GM12878 (cell line): Measurements from ENCODE around the gene FOXI2. TPM values are rescaled to one million over a fixed set of nuclear protein-coding genes. Genes with fewer than 3 reads are reported as not detected.

Experiments
- ATAC-seq: fragments of 200-7000 bp; cut with Tn5 transposase; 3 replicates; pipeline ENCODE4 v1.9.1; 2020; ENCODE audit warnings: mild to moderate bottlenecking, moderate library complexity
- BruUV-seq: library from RNA; stranded (reverse); fragments of 400-500 nt; replicated peaks from 2 replicates; lab custom pipeline; 2021; lab: Mats Ljungman, UMichigan
- CTCF ChIA-PET: fragments of 300-600 bp; sonication (Branson Sonifier 250); formaldehyde crosslinking; extraction: SDS; loops from one replicate; lab custom pipeline; 2021; ENCODE audit warnings: inconsistent platforms; lab: Yijun Ruan, JAX
- POLR2A ChIA-PET: fragments of 350-600 bp; formaldehyde crosslinking; extraction: SDS; loops from one replicate; lab custom pipeline; 2021; ENCODE audit warnings: inconsistent platforms; lab: Charles Lee
- RAD21 ChIA-PET: fragments of 300-600 bp; sonication (Branson Sonifier 250); formaldehyde crosslinking; loops from one replicate; lab custom pipeline; 2023; ENCODE audit warnings: antibody characterized with exemption; ENCODE audit not compliant: unreplicated experiment; lab: Charles Lee
- SMC1A ChIA-PET: fragments of 300-600 bp; sonication (Branson Sonifier 250); formaldehyde crosslinking; loops from one replicate; lab custom pipeline; 2023; ENCODE audit not compliant: unreplicated experiment, uncharacterized antibody; lab: Charles Lee
- DNase-seq: peaks from one replicate; pipeline ENCODE4 v3.0.0-alpha.2; 2011; ENCODE audit warnings: low read depth, low spot score
- FAIRE-seq: peaks from 3 replicates; lab custom pipeline; 2011; peaks lifted over from hg19 to GRCh38; lab: Jason Lieb, UNC
- H2AFZ ChIP-seq: 2 replicates; pipeline ENCODE4 v1.6.0; 2011; ENCODE audit warnings: low read depth, low read length, control low read depth; ENCODE audit not compliant: control insufficient read depth
- H3K27ac ChIP-seq: 2 replicates; pipeline ENCODE4 v1.5.1; 2011; ENCODE audit warnings: control low read depth; ENCODE audit not compliant: control insufficient read depth, insufficient read depth
- H3K27me3 ChIP-seq, 2 experiments: replicated peaks in 1 of 2; 2 replicates each; pipeline versions ENCODE4 v1.6.0 to v1.6.1; 2011; ENCODE audit warnings: low read length in 1 of 2; ENCODE audit not compliant: control insufficient read depth in 2 of 2, insufficient read depth in 2 of 2
- H3K36me3 ChIP-seq, 2 experiments: 2 replicates each; pipeline ENCODE4 v1.5.1; 2011; ENCODE audit warnings: low read length in 1 of 2; ENCODE audit not compliant: control insufficient read depth in 2 of 2, insufficient read depth in 2 of 2
- H3K4me1 ChIP-seq: 2 replicates; pipeline ENCODE4 v1.6.1; 2011; ENCODE audit warnings: mild to moderate bottlenecking, low read length, moderate library complexity, mixed read lengths; ENCODE audit not compliant: control insufficient read depth, insufficient read depth
- H3K4me2 ChIP-seq: 2 replicates; pipeline ENCODE4 v1.6.0; 2011; ENCODE audit warnings: control low read depth; ENCODE audit not compliant: control insufficient read depth, insufficient read depth
- H3K4me3 ChIP-seq: fragments of 200-600 bp; sonication (generic); 2 replicates; pipeline ENCODE4 v1.5.1; 2016
- H3K79me2 ChIP-seq: 2 replicates; pipeline ENCODE4 v1.6.0; 2011; ENCODE audit warnings: low read length; ENCODE audit not compliant: control insufficient read depth, insufficient read depth
- H3K9ac ChIP-seq: 2 replicates; pipeline ENCODE4 v1.8.0; 2011; ENCODE audit warnings: low read length, control low read depth, mixed read lengths; ENCODE audit not compliant: control insufficient read depth, insufficient read depth
- H3K9me3 ChIP-seq: replicated peaks from 3 replicates; pipeline ENCODE4 v1.5.1; 2011; ENCODE audit warnings: mild to moderate bottlenecking, low read length; ENCODE audit not compliant: control insufficient read depth, insufficient read depth
- H4K20me1 ChIP-seq: 2 replicates; pipeline ENCODE4 v1.6.0; 2011; ENCODE audit not compliant: control insufficient read depth, insufficient read depth
- CHD2 ChIP-seq: IDR thresholded peaks from 2 replicates; pipeline ENCODE4 v1.6.1; 2011; ENCODE audit warnings: low read depth, low read length, improper control_type of control experiment, borderline replicate concordance
- KDM1A ChIP-seq: fragments of 200-600 bp; sonication (generic); IDR thresholded peaks from 2 replicates; pipeline ENCODE4 v1.6.1; 2016; ENCODE audit warnings: borderline replicate concordance
- MEF2A ChIP-seq: IDR thresholded peaks from 2 replicates; pipeline ENCODE4 v1.6.1; 2011; ENCODE audit warnings: low read depth, mild to moderate bottlenecking, low read length, moderate library complexity; ENCODE audit not compliant: insufficient read depth
- NKRF ChIP-seq: fragments of 450-650 bp; conservative IDR thresholded peaks from 2 replicates; pipeline ENCODE4 v1.6.1; 2017; ENCODE audit warnings: mild to moderate bottlenecking, moderate library complexity
- PAX5 ChIP-seq: IDR thresholded peaks from 2 replicates; pipeline ENCODE4 v1.6.1; 2011; ENCODE audit warnings: low read depth, low read length, borderline replicate concordance
- POU2F2 ChIP-seq: IDR thresholded peaks from 3 replicates; pipeline ENCODE4 v1.6.1; 2011; ENCODE audit warnings: low read depth, mild to moderate bottlenecking, low read length, borderline replicate concordance
- REST ChIP-seq: IDR thresholded peaks from 2 replicates; pipeline ENCODE4 v1.6.1; 2012; ENCODE audit warnings: mild to moderate bottlenecking, low read depth, low read length
- SKIL ChIP-seq: fragments of 450-650 bp; IDR thresholded peaks from 2 replicates; pipeline ENCODE4 v1.6.1; 2017; ENCODE audit warnings: mild to moderate bottlenecking, low read depth, inconsistent platforms; ENCODE audit not compliant: poor library complexity, severe bottlenecking
- SMAD1 ChIP-seq: fragments of 450-650 bp; IDR thresholded peaks from 2 replicates; pipeline ENCODE4 v1.6.1; 2018; ENCODE audit warnings: mild to moderate bottlenecking, low read depth; ENCODE audit not compliant: partially characterized antibody
- TCF12 ChIP-seq: IDR thresholded peaks from 2 replicates; pipeline ENCODE4 v1.6.1; 2011; ENCODE audit warnings: low read depth, mild to moderate bottlenecking, low read length
- ZBTB4 ChIP-seq: fragments of 450-650 bp; formaldehyde crosslinking; IDR thresholded peaks from 2 replicates; pipeline ENCODE4 v1.4.0; 2022; ENCODE audit warnings: mild to moderate bottlenecking, moderate library complexity
- WGBS: methylation state at CpG from one replicate; pipeline ENCODE4 v1.1.6; 2016; ENCODE audit warnings: low lambda C conversion rate; ENCODE audit not compliant: insufficient replicate concordance, insufficient coverage; ENCODE audit errors: missing lambda C conversion rate; 5-methylcytosine and 5-hydroxymethylcytosine counted together
- in situ Hi-C: fragments of 300-500 bp; cut with MboI; formaldehyde crosslinking; loops from 9 replicates; pipeline ENCODE4 v1.14.3; 2018; ENCODE audit warnings: mixed read lengths
- intact Hi-C: fragments of 100-400 bp; cut with micrococcal nuclease; formaldehyde crosslinking; loops from one replicate; pipeline ENCODE4 v1.14.2; 2022; ENCODE audit not compliant: unreplicated experiment
- polyA plus RNA-seq, 11 experiments: library from polyadenylated mRNA; depleted of rRNA in 4 of 11; unstranded in 6 of 11; stranded (reverse) in 5 of 11; fragments of >200 nt; fragmentation: Nextera tagmentation in 4 of 11; fragmentation: Illumina TruSeq in 1 of 11; extraction: Ambion mirVana in 4 of 11; extraction: Trizol in 1 of 11; gene quantifications; 1 replicate in 1 of 11; 2 replicates in 10 of 11; pipeline versions ENCODE4 v1.2.1 to v1.2.3, GENCODE V29; 2011 to 2016; ENCODE audit warnings: inconsistent platforms in 2 of 11, missing spikeins in 2 of 11, low read depth in 1 of 11
- total RNA-seq, 4 experiments: library from RNA; depleted of rRNA in 3 of 4; stranded (reverse); fragments of >200 nt in 3 of 4; fragmentation: Illumina TruSeq in 1 of 4; extraction: Trizol in 1 of 4; gene quantifications; 2 replicates each; pipeline versions ENCODE4 v1.2.1 to v1.2.3, GENCODE V29; 2013 to 2021

The FOXI2 gene
- total and polyA plus RNA-seq, 10 of the 15 experiments (the other 5 are each of a cell fraction or from before 2014, with no cell fraction given), result not detected

- Histone ChIP-seq H4K20me1 (no peaks in the 10 kb centered on the region), H3K27me3 (peaks cover 0 to 1% of the 10 kb centered on the region in 2 experiments; a peak in 2 of 4 replicates), H3K36me3 (no peaks in the 10 kb centered on the region), H3K4me1 (no peaks in the 10 kb centered on the region), H3K79me2 (no peaks in the 10 kb centered on the region), H3K4me2 (no peak overlapping the region), H3K9me3 (peaks cover 2% of the 10 kb centered on the region; the same call in 1 of the 3 replicates), H3K4me3 (no peak overlapping the region), H3K9ac (no peak overlapping the region), H2AFZ (no peak overlapping the region), H3K27ac (no peak overlapping the region)
- in situ Hi-C loops, result no loop called here
- ChIA-PET POLR2A (no interaction called here), RAD21 (no interaction called here), SMC1A (no interaction called here), CTCF (no interaction called here)
- no TSS peak for BruUV-seq
- DNase-seq, result no peak
- intact Hi-C loops, result no loop called here
- no peak for FAIRE-seq
- WGBS, result 68% methylated on average over 50 of the region's 59 CpGs
- ATAC-seq, result no peak
- no peak for TF ChIP-seq POU2F2
- no peak for TF ChIP-seq REST
- TF ChIP-seq ZBTB4 (CRISPR knock-in tag), result no peak
- no peak for TF ChIP-seq MEF2A
- no peak for TF ChIP-seq TCF12
- no peak for TF ChIP-seq CHD2
- no peak for TF ChIP-seq PAX5
- no peak for TF ChIP-seq KDM1A
- no peak for TF ChIP-seq SKIL
- TF ChIP-seq SMAD1, result no peak
- TF ChIP-seq NKRF, result no peak
These were observed 852 bp downstream of the FOXI2 start for GRCh38 chr10:127737563-127738511.
